ENCODE data around the gene RBM33.
A peak's percentile ranks its signal among the peaks of the same experiment; 100 is the strongest.

The RBM33 gene

GRCh38 chr7:155660758-155661093 lies 16.3 kb downstream of the RBM33 start:
- no peak for DNase-seq (ENCODE audit: low read depth)
- no peak overlapping the region for H3K4me3 ChIP-seq (ENCODE audit: low read length)
- no peak for TF ChIP-seq CTCF (conservative IDR thresholded peaks at IDR 0.05; ENCODE audit: low read depth, low read length)

GRCh38 chr7:155662343-155663043 lies 18.0 kb downstream of the RBM33 start:
- no peak for DNase-seq (ENCODE audit: low read depth)
- no peak for TF ChIP-seq CTCF (conservative IDR thresholded peaks at IDR 0.05; ENCODE audit: low read depth, low read length)
- H3K4me3 ChIP-seq (ENCODE audit: low read length), result no peak overlapping the region

DNA sequence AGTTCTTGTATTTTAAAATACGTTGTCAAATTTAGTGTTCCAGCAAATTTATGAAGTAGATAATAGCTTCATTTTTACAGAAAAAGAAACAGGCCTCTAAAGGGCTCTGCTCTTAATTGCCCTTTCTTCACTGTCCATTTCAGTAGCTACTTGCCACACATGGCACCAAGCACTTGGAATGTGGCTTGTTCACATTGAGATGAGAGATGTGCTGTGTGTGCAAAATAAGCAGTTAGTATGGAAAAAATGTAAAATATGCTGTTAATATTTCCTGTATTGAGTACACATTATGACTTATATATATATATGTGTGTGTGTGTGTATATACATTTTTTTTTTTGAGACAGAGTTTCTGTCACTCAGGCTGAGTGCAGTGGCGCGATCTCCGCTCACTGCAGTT lies 19.5 kb downstream of the RBM33 start:
- no peak overlapping the region for H3K4me3 ChIP-seq (ENCODE audit: low read length)
- DNase-seq (ENCODE audit: low read depth), result no peak
- TF ChIP-seq CTCF (conservative IDR thresholded peaks at IDR 0.05; ENCODE audit: low read depth, low read length), result no peak

DNA sequence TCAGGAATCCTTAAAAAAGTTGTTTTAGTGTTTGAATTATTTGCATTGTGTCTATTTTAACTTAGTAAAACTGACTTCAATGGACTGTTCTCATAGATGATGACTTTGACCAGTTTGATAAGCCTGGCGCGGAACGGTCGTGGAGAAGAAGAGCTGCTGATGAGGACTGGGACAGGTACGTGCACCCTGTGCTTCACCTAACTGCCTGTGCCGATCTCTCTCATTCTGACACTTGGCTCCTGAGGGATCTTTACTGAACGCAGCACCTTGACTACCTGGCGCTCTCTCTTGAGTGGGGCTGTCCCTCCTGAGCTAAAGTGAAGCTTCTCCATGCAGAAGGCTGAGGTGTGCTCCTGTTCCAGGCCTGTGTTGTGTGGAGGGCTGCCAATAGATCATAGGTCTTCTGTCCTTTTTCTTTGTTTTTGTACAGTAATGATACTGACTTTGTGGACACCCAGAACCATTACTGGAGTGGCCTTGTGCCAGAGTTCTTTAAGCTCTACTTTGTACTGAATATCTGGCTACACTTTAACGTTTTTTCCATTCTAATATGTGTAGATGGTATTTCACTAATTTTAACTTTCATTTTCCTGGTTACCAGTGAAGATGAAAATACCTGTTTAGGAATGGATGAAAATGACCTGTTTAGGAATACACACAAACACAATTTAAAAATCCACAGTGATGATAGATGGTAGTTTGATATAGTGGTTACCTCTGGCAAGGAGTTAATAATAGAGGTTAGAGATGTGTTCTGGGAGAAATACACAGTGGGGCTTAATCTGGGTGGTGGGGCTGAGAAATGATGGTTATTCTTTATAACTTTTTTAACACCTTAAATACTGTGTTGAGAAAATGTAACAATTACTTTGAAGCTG lies 20.9 kb downstream of the RBM33 start:
- no peak overlapping the region for H3K4me3 ChIP-seq (ENCODE audit: low read length)
- no peak for TF ChIP-seq CTCF (conservative IDR thresholded peaks at IDR 0.05; ENCODE audit: low read depth, low read length)
- no peak for DNase-seq (ENCODE audit: low read depth)

GRCh38 chr7:155665957-155666287 lies 21.5 kb downstream of the RBM33 start:
- TF ChIP-seq CTCF (conservative IDR thresholded peaks at IDR 0.05; ENCODE audit: low read depth, low read length), result no peak
- no peak overlapping the region for H3K4me3 ChIP-seq (ENCODE audit: low read length)
- peak; percentile 39 for DNase-seq (ENCODE audit: low read depth)

DNA sequence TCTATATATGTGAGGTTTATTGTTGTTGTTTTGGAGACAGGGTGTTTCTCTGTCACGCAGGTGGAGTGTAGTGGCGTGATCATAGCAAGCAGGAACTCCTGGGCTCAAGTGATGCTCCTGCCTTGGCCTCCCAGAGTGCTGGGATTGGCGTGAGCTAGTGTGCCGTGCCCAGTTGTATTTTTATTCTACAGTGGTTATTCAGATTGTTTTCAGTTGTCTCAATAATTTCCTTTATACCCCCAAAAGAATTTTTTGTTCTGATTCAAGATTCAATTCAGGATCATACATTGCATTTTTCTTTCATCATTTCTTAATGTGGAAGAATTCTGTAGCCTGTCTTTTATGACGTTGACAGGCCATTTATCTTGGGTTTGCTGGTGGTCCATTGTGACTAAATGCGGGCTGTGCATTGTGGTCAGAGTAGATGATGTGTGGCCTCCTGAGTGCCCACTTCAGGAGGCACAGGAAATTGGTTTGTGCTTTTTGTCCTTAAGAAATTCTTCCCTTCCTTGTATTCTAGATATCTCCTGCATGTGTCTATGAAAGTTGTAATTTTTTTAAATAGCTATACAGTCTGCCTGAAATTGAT lies 22.9 kb downstream of the RBM33 start:
- no peak for DNase-seq (ENCODE audit: low read depth)
- H3K4me3 ChIP-seq (ENCODE audit: low read length), result no peak overlapping the region
- no peak for TF ChIP-seq CTCF (conservative IDR thresholded peaks at IDR 0.05; ENCODE audit: low read depth, low read length)

Measured in retinal pigment epithelial cell (primary cell).